OCI-LY1 (cell line): ENCODE results near the gene DNAJC7.

Experiments
- EZH2 ChIP-seq: fragments of 200-600 bp; sonication (generic), shearing (Covaris generic); IDR thresholded peaks from 2 replicates; pipeline ENCODE4 v1.8.0; 2017; ENCODE audit warnings: borderline replicate concordance, mixed run types, mild to moderate bottlenecking, antibody characterized with exemption, low read length, moderate library complexity, mixed read lengths
- TF ChIP-seq, protein P1 (sequence below): fragments of 200-600 bp; sonication (generic), shearing (Covaris generic); IDR thresholded peaks from 2 replicates; pipeline ENCODE4 v1.5.1; 2017; ENCODE audit warnings: mild to moderate bottlenecking, antibody characterized with exemption, low read length, moderate library complexity, mixed read lengths

DNA sequence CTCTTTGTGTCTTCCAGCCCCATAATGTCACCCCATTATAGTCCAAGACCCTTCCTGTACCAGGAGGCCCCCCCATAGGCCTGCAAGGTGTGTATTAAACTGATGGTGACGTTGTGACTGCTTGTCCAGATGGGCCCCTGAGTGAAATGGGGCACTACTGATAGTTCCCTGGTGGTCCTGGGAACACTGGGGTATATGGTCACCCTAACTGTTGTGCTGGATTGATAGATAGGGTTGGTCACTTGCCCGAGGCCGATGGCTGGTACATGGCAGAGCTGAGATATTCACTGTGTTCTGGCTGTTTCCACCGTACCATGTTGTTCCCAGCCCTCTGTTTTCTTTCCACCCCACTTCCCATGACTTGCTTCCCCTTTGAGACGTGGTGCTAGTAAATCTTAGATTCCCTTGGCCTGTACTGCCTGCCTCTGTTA is 46.3 kb downstream of the DNAJC7 start:
- TF ChIP-seq, protein P1, sequence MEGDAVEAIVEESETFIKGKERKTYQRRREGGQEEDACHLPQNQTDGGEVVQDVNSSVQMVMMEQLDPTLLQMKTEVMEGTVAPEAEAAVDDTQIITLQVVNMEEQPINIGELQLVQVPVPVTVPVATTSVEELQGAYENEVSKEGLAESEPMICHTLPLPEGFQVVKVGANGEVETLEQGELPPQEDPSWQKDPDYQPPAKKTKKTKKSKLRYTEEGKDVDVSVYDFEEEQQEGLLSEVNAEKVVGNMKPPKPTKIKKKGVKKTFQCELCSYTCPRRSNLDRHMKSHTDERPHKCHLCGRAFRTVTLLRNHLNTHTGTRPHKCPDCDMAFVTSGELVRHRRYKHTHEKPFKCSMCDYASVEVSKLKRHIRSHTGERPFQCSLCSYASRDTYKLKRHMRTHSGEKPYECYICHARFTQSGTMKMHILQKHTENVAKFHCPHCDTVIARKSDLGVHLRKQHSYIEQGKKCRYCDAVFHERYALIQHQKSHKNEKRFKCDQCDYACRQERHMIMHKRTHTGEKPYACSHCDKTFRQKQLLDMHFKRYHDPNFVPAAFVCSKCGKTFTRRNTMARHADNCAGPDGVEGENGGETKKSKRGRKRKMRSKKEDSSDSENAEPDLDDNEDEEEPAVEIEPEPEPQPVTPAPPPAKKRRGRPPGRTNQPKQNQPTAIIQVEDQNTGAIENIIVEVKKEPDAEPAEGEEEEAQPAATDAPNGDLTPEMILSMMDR: no peak
- no peak for TF ChIP-seq EZH2
